Type B pancreatic cell (in vitro differentiated cells): ENCODE results near the gene IMMP2L. TPM values are rescaled to one million over a fixed set of nuclear protein-coding genes. Genes with fewer than 3 reads are reported as not detected.

Experiments used
- DNase-seq: peaks from one replicate; pipeline ENCODE4 v3.0.0; 2021; ENCODE audit warnings: mixed read lengths; ENCODE audit not compliant: unreplicated experiment; ENCODE audit errors: extremely low spot score
- H3K27ac Mint-ChIP-seq: 2 replicates; pipeline ENCODE4 v1.8.0; 2021; ENCODE audit warnings: mild to moderate bottlenecking, mixed read lengths
- H3K27me3 Mint-ChIP-seq: 2 replicates; pipeline ENCODE4 v1.8.0; 2021; ENCODE audit warnings: mixed read lengths
- H3K36me3 Mint-ChIP-seq: 2 replicates; pipeline ENCODE4 v1.8.0; 2021; ENCODE audit warnings: mixed read lengths
- H3K4me1 Mint-ChIP-seq: one replicate; pipeline ENCODE4 v1.8.0; 2021; ENCODE audit warnings: mixed read lengths; ENCODE audit not compliant: unreplicated experiment
- H3K4me3 Mint-ChIP-seq: 2 replicates; pipeline ENCODE4 v1.8.0; 2021; ENCODE audit warnings: mild to moderate bottlenecking, mixed read lengths
- H3K9me3 Mint-ChIP-seq: 2 replicates; pipeline ENCODE4 v1.8.0; 2021; ENCODE audit warnings: mixed read lengths
- total RNA-seq: library from RNA; stranded (reverse); gene quantifications from 2 replicates; pipeline ENCODE4 v1.2.1, GENCODE V29; 2021; ENCODE audit warnings: low replicate concordance
- TF ChIP-seq, protein P1 (sequence below): fragments of 200-600 bp; sonication (generic); conservative IDR thresholded peaks from 2 replicates; pipeline ENCODE4 v1.5.0; 2021; ENCODE audit warnings: antibody characterized with exemption, mild to moderate bottlenecking

IMMP2L gene
- total RNA-seq, 1 donor from 2014 or later: 23.0 TPM

DNA sequence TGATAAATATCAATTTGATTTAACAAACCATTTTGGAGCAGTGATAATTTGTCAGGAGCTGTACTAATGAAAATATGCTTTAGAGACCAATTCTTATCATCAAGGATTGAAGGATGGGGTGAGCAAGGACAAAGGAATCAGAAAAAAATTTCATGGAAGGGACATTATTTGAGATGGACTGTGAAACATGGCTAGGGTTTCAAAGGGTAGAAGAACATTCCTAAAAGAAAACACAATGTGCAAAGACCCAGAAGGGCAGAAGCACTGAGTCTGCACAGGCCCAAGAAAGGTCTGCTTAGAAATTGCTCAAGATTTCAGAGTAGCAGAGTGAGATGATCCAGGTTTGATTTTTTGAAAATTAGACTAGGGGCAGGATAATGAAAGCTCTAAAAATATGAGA lies 296.9 kb downstream of the IMMP2L start:
- DNase-seq: no peak
- no peak overlapping the region for H3K27ac Mint-ChIP-seq
- H3K4me1 Mint-ChIP-seq: peaks cover 11% of the 10 kb centered on the region
- no peak overlapping the region for H3K4me3 Mint-ChIP-seq
- no peaks in the 10 kb centered on the region for H3K36me3 Mint-ChIP-seq
- TF ChIP-seq, protein P1, sequence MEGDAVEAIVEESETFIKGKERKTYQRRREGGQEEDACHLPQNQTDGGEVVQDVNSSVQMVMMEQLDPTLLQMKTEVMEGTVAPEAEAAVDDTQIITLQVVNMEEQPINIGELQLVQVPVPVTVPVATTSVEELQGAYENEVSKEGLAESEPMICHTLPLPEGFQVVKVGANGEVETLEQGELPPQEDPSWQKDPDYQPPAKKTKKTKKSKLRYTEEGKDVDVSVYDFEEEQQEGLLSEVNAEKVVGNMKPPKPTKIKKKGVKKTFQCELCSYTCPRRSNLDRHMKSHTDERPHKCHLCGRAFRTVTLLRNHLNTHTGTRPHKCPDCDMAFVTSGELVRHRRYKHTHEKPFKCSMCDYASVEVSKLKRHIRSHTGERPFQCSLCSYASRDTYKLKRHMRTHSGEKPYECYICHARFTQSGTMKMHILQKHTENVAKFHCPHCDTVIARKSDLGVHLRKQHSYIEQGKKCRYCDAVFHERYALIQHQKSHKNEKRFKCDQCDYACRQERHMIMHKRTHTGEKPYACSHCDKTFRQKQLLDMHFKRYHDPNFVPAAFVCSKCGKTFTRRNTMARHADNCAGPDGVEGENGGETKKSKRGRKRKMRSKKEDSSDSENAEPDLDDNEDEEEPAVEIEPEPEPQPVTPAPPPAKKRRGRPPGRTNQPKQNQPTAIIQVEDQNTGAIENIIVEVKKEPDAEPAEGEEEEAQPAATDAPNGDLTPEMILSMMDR: no peak
- no peaks in the 10 kb centered on the region for H3K27me3 Mint-ChIP-seq
- no peaks in the 10 kb centered on the region for H3K9me3 Mint-ChIP-seq

DNA sequence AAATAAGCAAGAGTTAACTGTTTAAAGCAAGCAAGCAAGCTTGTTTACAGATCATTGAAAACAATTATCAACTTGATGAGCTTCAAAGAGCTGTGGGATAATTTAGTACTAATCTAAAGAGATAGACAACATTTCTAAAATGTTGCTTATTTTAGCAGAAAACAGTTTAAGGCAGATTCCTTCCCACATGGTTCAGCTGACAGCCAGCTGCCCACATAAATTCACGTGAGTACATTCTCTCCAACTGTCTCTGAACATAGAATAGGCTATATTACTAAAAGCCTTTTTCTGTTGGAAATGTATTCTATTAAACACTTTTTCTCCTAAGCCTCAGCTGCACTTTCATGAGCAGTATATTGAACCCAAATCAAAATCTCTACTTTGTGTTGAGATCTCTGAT lies 297.3 kb downstream of the IMMP2L start:
- H3K9me3 Mint-ChIP-seq: no peaks in the 10 kb centered on the region
- H3K4me3 Mint-ChIP-seq: no peak overlapping the region
- no peaks in the 10 kb centered on the region for H3K27me3 Mint-ChIP-seq
- H3K36me3 Mint-ChIP-seq: no peaks in the 10 kb centered on the region
- TF ChIP-seq, protein P1: no peak
- peaks cover 11% of the 10 kb centered on the region for H3K4me1 Mint-ChIP-seq
- H3K27ac Mint-ChIP-seq: no peak overlapping the region
- no peak for DNase-seq

DNA sequence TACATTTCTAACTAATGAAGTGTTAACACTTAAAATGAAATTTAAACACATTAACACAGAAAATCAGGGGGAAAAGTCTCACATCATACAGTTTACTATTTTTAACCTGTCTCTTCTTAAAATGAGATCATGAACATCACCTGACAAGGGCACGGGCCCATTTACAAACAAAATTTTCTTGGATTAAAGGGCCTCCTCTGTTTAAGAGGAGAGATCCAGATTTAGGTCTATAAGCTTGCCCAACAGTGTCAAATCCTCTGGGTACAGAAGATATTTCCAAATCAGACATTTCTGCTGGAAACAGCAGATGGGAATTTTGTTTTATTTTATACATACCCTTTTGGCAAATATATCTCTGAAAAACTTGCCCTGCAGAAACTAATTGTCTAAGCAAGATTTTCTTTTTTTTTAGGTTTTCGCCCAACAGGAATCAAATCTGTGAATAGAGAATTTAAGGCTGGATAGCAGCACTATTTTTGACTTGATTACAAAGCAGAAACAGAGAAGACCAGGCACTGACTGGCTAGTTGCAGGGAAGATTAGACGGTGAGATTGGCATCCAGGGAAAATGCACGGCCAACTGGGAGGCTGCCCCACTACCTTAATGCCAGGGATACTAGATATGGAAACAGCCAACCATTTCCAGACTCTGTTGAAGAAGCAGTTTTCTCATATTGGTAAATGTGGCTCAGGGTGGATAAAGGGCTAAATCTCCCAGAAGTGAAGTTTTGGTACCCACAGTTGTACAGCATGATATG lies 298.0 kb downstream of the IMMP2L start:
- H3K4me3 Mint-ChIP-seq: no peak overlapping the region
- DNase-seq: no peak
- H3K27me3 Mint-ChIP-seq: no peaks in the 10 kb centered on the region
- H3K4me1 Mint-ChIP-seq: peaks cover 11% of the 10 kb centered on the region
- H3K27ac Mint-ChIP-seq: no peak overlapping the region
- H3K36me3 Mint-ChIP-seq: no peaks in the 10 kb centered on the region
- no peaks in the 10 kb centered on the region for H3K9me3 Mint-ChIP-seq
- TF ChIP-seq, protein P1: no peak

DNA sequence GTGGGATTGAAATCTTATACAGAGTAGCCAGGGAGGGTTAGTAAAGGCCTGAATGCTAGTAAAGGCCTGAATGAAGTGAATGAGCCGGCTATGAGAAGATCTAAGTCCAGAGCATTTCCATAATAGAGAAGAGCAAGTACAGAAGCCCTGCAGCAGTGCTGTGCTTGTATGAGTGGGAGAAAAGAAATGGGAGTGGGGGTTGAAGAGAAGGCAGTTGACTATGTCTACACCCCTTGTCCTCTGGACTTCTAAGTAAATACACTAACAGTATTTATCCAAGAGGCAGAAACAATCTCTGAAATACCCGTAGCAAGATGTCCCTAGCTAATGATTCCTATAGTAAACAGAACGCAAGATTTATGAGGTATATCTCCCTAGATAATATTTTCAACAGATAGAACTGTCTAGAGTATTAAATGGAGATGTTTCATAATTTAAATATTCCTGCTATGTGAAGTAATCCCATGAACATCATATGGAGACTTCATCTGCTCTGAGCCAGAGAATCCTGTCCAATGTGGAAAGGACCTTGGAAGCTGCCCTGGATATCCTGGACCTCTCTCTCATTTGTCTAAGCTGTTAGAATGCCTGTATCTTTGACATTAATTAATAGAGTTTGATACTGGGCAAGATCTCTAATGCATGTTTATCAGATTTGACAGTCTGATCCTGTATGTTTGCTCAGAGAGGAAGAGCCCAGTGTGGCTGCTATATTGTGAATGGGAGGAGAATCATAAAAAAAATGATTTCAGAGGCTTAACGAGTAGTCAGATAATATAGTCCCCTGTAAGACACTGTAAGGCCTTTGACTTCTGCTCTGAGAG lies 299.8 kb downstream of the IMMP2L start:
- Mint-ChIP-seq H3K27me3 (no peaks in the 10 kb centered on the region), H3K9me3 (no peaks in the 10 kb centered on the region), H3K36me3 (no peaks in the 10 kb centered on the region), H3K27ac (no peak overlapping the region), H3K4me3 (no peak overlapping the region), H3K4me1 (peaks cover 11% of the 10 kb centered on the region)
- DNase-seq: no peak
- TF ChIP-seq, protein P1: no peak

DNA sequence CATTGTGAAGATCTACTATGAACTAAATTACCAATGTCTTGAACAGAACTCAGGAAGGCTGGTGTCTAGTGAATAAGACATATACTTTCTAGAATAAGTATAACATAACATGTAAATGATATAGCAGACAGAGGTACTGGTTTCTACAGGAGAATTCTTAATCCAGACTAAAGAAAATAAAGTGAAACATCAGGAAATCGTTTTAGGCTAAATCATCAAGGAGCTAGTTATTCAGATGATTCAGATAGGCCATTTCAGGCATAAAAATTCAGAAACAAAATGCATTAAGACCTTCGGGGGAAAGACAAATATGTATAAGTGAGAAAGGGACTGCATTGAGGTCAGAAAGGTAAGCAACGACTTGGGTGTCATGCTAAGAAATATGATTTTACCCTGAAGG lies 300.8 kb downstream of the IMMP2L start:
- H3K4me3 Mint-ChIP-seq: no peak overlapping the region
- H3K27me3 Mint-ChIP-seq: no peaks in the 10 kb centered on the region
- H3K4me1 Mint-ChIP-seq: peaks cover 10% of the 10 kb centered on the region
- TF ChIP-seq, protein P1: no peak
- H3K9me3 Mint-ChIP-seq: no peaks in the 10 kb centered on the region
- DNase-seq: no peak
- H3K36me3 Mint-ChIP-seq: no peaks in the 10 kb centered on the region
- H3K27ac Mint-ChIP-seq: no peak overlapping the region
